SK-N-MC (cell line): Measurements from ENCODE around the gene VPS8.

Experiments
- EZH2 ChIP-seq: fragments of 200-600 bp; sonication (generic); IDR thresholded peaks from one replicate; pipeline ENCODE4 v1.6.1; 2017; ENCODE audit warnings: antibody characterized with exemption
- FOXP2 ChIP-seq: optimal IDR thresholded peaks from 2 replicates; pipeline ENCODE3; 2011; ENCODE audit warnings: mild to moderate bottlenecking, moderate library complexity; ENCODE audit not compliant: insufficient read depth; ENCODE audit errors: extremely low read length, control extremely low read depth
- POLR2AphosphoS5 ChIP-seq: IDR thresholded peaks from 2 replicates; pipeline ENCODE4 v1.6.1; 2012; ENCODE audit warnings: mild to moderate bottlenecking, low read depth, low read length, borderline replicate concordance

DNA sequence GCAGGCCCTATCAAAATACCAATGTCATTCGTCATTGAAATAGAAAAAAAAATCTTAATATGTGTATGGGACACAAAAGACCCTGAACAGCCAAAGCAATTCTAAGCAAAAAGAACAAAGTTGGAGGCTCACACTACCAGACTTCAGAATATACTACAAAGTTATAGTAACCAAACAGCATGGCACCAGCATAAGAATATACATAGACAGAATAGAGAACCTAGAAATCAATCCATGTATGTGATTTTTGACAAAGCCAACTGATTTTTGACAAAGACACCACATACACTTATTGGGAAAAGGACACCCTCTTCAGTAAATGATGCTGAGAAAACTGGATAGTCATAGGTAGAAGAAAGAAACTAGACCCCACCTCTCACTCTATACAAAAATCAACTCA, 245.9 kb downstream of the VPS8 start:
- TF ChIP-seq EZH2 (no peak), POLR2AphosphoS5 (no peak), FOXP2 (no peak)
